IMR-90 (cell line): ENCODE measurements around the gene NEDD4L. TPM values are rescaled to one million over a fixed set of nuclear protein-coding genes. Genes with fewer than 3 reads are reported as not detected.

Source experiments
- ATAC-seq: fragments of 200-7000 bp; cut with Tn5 transposase; 2 replicates; pipeline ENCODE4 v1.9.1; 2020; ENCODE audit warnings: low read depth, mild to moderate bottlenecking, moderate library complexity
- BruUV-seq: library from RNA; stranded (reverse); fragments of 400-500 nt; replicated peaks from 2 replicates; lab custom pipeline; 2021; lab: Mats Ljungman, UMichigan
- CTCF ChIA-PET: fragments of 300-600 bp; formaldehyde crosslinking; extraction: SDS; loops from one replicate; lab custom pipeline; 2021; ENCODE audit warnings: antibody characterized with exemption; lab: Yijun Ruan, JAX
- POLR2A ChIA-PET: fragments of 300-600 bp; sonication (Branson Sonifier 250); formaldehyde crosslinking; loops from one replicate; lab custom pipeline; 2022; ENCODE audit warnings: antibody characterized with exemption; ENCODE audit not compliant: unreplicated experiment; lab: Charles Lee
- DNase-seq: peaks from one replicate; pipeline ENCODE4 v3.0.0; 2013
- H2AFZ ChIP-seq: replicated peaks from 2 replicates; pipeline ENCODE3; 2013; ENCODE audit warnings: low read length, mild to moderate bottlenecking; ENCODE audit not compliant: poor library complexity
- H2AK5ac ChIP-seq: 2 replicates; pipeline ENCODE4 v1.6.1; 2013; ENCODE audit warnings: low read depth, low read length, inconsistent platforms
- H2AK9ac ChIP-seq: replicated peaks from 2 replicates; pipeline ENCODE3; 2013; ENCODE audit warnings: mild to moderate bottlenecking, low read depth, low read length, moderate library complexity; ENCODE audit not compliant: poor library complexity
- H2BK120ac ChIP-seq: 2 replicates; pipeline ENCODE4 v1.6.1; 2013; ENCODE audit warnings: low read depth, low read length, inconsistent platforms
- H2BK15ac ChIP-seq: 3 replicates; pipeline ENCODE4 v1.6.1; 2013; ENCODE audit warnings: low read depth, low read length, inconsistent platforms
- H2BK20ac ChIP-seq: 2 replicates; pipeline ENCODE4 v1.6.1; 2013; ENCODE audit warnings: low read depth, mild to moderate bottlenecking, inconsistent platforms, low read length, moderate library complexity
- H2BK5ac ChIP-seq: 2 replicates; pipeline ENCODE4 v1.6.1; 2013; ENCODE audit warnings: mild to moderate bottlenecking, low read depth, low read length, inconsistent platforms; ENCODE audit not compliant: poor library complexity, severe bottlenecking
- H3K14ac ChIP-seq: replicated peaks from 2 replicates; pipeline ENCODE4 v1.6.1; 2013; ENCODE audit warnings: low read depth, low read length, inconsistent platforms
- H3K18ac ChIP-seq: 2 replicates; pipeline ENCODE4 v1.6.1; 2013; ENCODE audit warnings: low read depth, low read length, control low read depth
- H3K23ac ChIP-seq: 2 replicates; pipeline ENCODE4 v1.6.1; 2013; ENCODE audit warnings: low read depth, low read length, inconsistent platforms
- H3K27ac ChIP-seq: 2 replicates; pipeline ENCODE4 v1.5.1; 2013; ENCODE audit warnings: mild to moderate bottlenecking, control low read depth, low read length; ENCODE audit not compliant: insufficient read depth
- H3K27me3 ChIP-seq: 2 replicates; pipeline ENCODE4 v1.6.1; 2013; ENCODE audit warnings: low read length; ENCODE audit not compliant: control insufficient read depth, insufficient read depth
- H3K36me3 ChIP-seq: 2 replicates; pipeline ENCODE4 v1.6.1; 2013; ENCODE audit warnings: low read length, mixed read lengths; ENCODE audit not compliant: control insufficient read depth, insufficient read depth
- H3K4ac ChIP-seq: 2 replicates; pipeline ENCODE4 v1.6.1; 2013; ENCODE audit warnings: low read depth, low read length, inconsistent platforms
- H3K4me1 ChIP-seq: 2 replicates; pipeline ENCODE4 v1.6.1; 2013; ENCODE audit warnings: low read length, mixed read lengths; ENCODE audit not compliant: control insufficient read depth, insufficient read depth
- H3K4me2 ChIP-seq: 2 replicates; pipeline ENCODE4 v1.6.1; 2013; ENCODE audit warnings: low read depth, mild to moderate bottlenecking, control low read depth, low read length, moderate library complexity
- H3K4me3 ChIP-seq: 2 replicates; pipeline ENCODE4 v1.5.1; 2013; ENCODE audit warnings: low read depth, mild to moderate bottlenecking, control low read depth, low read length, moderate library complexity; ENCODE audit not compliant: insufficient read depth
- H3K56ac ChIP-seq: 2 replicates; pipeline ENCODE4 v1.6.1; 2013; ENCODE audit warnings: low read length, inconsistent platforms; ENCODE audit not compliant: insufficient read depth; ENCODE audit errors: extremely low read depth
- H3K79me1 ChIP-seq, 2 experiments: 2 replicates each; pipeline ENCODE4 v1.6.1; 2013; ENCODE audit warnings: low read length in 2 of 2, inconsistent platforms in 1 of 2, low read depth in 1 of 2
- H3K9ac ChIP-seq: 2 replicates; pipeline ENCODE4 v1.6.1; 2013; ENCODE audit warnings: low read depth, low read length, control low read depth
- H3K9me1 ChIP-seq: 2 replicates; pipeline ENCODE4 v1.6.1; 2013; ENCODE audit warnings: low read length, inconsistent platforms; ENCODE audit not compliant: insufficient read depth
- H3K9me3 ChIP-seq: 2 replicates; pipeline ENCODE4 v1.6.1; 2013; ENCODE audit warnings: low read length; ENCODE audit not compliant: control insufficient read depth, insufficient read depth
- H4K20me1 ChIP-seq: 2 replicates; pipeline ENCODE4 v1.6.1; 2013; ENCODE audit warnings: low read length, inconsistent platforms; ENCODE audit not compliant: insufficient read depth
- H4K5ac ChIP-seq: 2 replicates; pipeline ENCODE4 v1.6.1; 2013; ENCODE audit warnings: mild to moderate bottlenecking, low read depth, low read length, control low read depth
- H4K8ac ChIP-seq, 2 experiments: 2 replicates each; pipeline ENCODE4 v1.6.1; 2013; ENCODE audit warnings: low read depth in 2 of 2, low read length in 2 of 2, control low read depth in 1 of 2, inconsistent platforms in 1 of 2
- H4K91ac ChIP-seq: 2 replicates; pipeline ENCODE4 v1.6.1; 2013; ENCODE audit warnings: low read depth, low read length, inconsistent platforms; ENCODE audit not compliant: insufficient read depth
- BHLHE40 ChIP-seq: fragments of 150-350 bp; IDR thresholded peaks from 2 replicates; pipeline ENCODE4 v1.6.1; 2016; ENCODE audit warnings: mild to moderate bottlenecking, low read depth, low read length
- CEBPB ChIP-seq: IDR thresholded peaks from 2 replicates; pipeline ENCODE4 v1.6.1; 2012; ENCODE audit warnings: low read depth, low read length, improper control_type of control experiment
- CHD1 ChIP-seq: IDR thresholded peaks from 2 replicates; pipeline ENCODE4 v1.6.1; 2012; ENCODE audit warnings: low read depth, low read length, improper control_type of control experiment
- FOS ChIP-seq: fragments of 150-350 bp; IDR thresholded peaks from 2 replicates; pipeline ENCODE4 v1.6.1; 2016; ENCODE audit warnings: low read depth, low read length
- MAFK ChIP-seq: IDR thresholded peaks from 2 replicates; pipeline ENCODE4 v1.6.1; 2012; ENCODE audit warnings: low read depth, low read length, improper control_type of control experiment
- MAZ ChIP-seq: IDR thresholded peaks from 2 replicates; pipeline ENCODE4 v1.6.1; 2012; ENCODE audit warnings: low read depth, mild to moderate bottlenecking, low read length, improper control_type of control experiment, moderate library complexity, borderline replicate concordance
- MXI1 ChIP-seq: IDR thresholded peaks from 2 replicates; pipeline ENCODE4 v1.6.1; 2012; ENCODE audit warnings: low read depth, mild to moderate bottlenecking, low read length, moderate library complexity, borderline replicate concordance
- NFE2L2 ChIP-seq: fragments of 150-350 bp; IDR thresholded peaks from 2 replicates; pipeline ENCODE4 v1.6.1; 2016; ENCODE audit warnings: low read depth, mild to moderate bottlenecking, low read length
- POLR2A ChIP-seq: IDR thresholded peaks from 2 replicates; pipeline ENCODE4 v1.6.1; 2012; ENCODE audit warnings: mild to moderate bottlenecking, low read depth, low read length
- RAD21 ChIP-seq: IDR thresholded peaks from 2 replicates; pipeline ENCODE4 v1.6.1; 2012; ENCODE audit warnings: low read length, improper control_type of control experiment
- RCOR1 ChIP-seq: IDR thresholded peaks from 2 replicates; pipeline ENCODE4 v1.6.1; 2012; ENCODE audit warnings: mild to moderate bottlenecking, low read length, improper control_type of control experiment; ENCODE audit not compliant: insufficient replicate concordance
- RFX5 ChIP-seq: IDR thresholded peaks from 2 replicates; pipeline ENCODE4 v1.8.0; 2012; ENCODE audit warnings: low read depth, mild to moderate bottlenecking, low read length, moderate library complexity
- SMC3 ChIP-seq: fragments of 150-350 bp; IDR thresholded peaks from 2 replicates; pipeline ENCODE4 v1.6.1; 2016; ENCODE audit warnings: low read depth, mild to moderate bottlenecking, antibody characterized with exemption, low read length, moderate library complexity
- WGBS, 2 experiments: methylation state at CpG; one replicate each; pipeline versions ENCODE4 v1.1.5 to v1.1.7; 2013; ENCODE audit warnings: missing lambda C conversion rate in 2 of 2; ENCODE audit not compliant: insufficient read length in 1 of 2; ENCODE audit errors: extremely low coverage in 2 of 2; 5-methylcytosine and 5-hydroxymethylcytosine counted together
- dilution Hi-C: fragments of 300-500 bp; cut with HindIII; formaldehyde crosslinking; loops from one replicate; pipeline ENCODE4 v1.14.3; 2018; ENCODE audit warnings: low sequenced_read_pairs; ENCODE audit not compliant: unreplicated experiment
- in situ Hi-C: fragments of 300-500 bp; cut with MboI; formaldehyde crosslinking; loops from 3 replicates; pipeline ENCODE4 v1.14.3; 2019; ENCODE audit warnings: low sequenced_read_pairs, inconsistent platforms, mixed read lengths
- intact Hi-C: fragments of 100-400 bp; cut with micrococcal nuclease; formaldehyde crosslinking; loops from 2 replicates; pipeline ENCODE4 v1.10.0; 2022
- polyA plus RNA-seq, 3 experiments: library from polyadenylated mRNA; depleted of rRNA; stranded (reverse); fragments of >200 nt; gene quantifications; 2 replicates each; pipeline ENCODE4 v1.2.3, GENCODE V29; 2012; ENCODE audit warnings: low replicate concordance in 1 of 3
- total RNA-seq: library from RNA; depleted of rRNA; stranded (reverse); fragments of >200 nt; gene quantifications from 2 replicates; pipeline ENCODE4 v1.2.3, GENCODE V29; 2012
- TF ChIP-seq, protein P1 (sequence below): conservative IDR thresholded peaks from 2 replicates; pipeline ENCODE4 v1.5.1; 2012; ENCODE audit warnings: mild to moderate bottlenecking, low read depth, low read length, improper control_type of control experiment
- TF ChIP-seq, protein P2 (sequence below): fragments of 150-350 bp; IDR thresholded peaks from 2 replicates; pipeline ENCODE4 v1.6.1; 2016; ENCODE audit warnings: low read depth, mild to moderate bottlenecking, low read length, moderate library complexity, borderline replicate concordance
- TF ChIP-seq, protein P3 (sequence below): fragments of 150-350 bp; IDR thresholded peaks from 2 replicates; pipeline ENCODE4 v1.6.1; 2017; ENCODE audit warnings: mild to moderate bottlenecking, antibody characterized with exemption, low read length, low read depth

Gene NEDD4L
- total and polyA plus RNA-seq, 2 of the 4 experiments (the other 2 are of a cell fraction), result 10.0 to 10.9 TPM

DNA sequence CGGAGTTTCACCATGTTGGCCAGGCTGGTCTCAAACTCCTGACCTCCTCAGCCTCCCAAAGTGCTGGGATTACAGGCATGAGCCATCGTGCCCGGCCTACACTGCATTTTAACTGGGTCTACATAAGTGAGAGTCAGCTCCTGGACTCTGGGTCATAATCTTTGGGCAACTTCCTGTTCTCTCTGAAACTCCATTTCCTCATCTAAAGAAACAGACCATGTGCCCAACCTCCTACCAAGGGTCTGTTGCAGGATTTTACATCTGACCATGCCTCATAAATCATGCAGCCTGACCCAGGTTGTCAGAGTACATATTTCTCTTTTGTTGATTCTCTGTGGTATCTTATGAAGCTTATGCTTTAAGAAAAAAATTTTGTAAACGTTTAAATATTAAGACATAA lies 304.5 kb downstream of the NEDD4L start:
- intact Hi-C loops, result no loop called here
- Histone ChIP-seq H3K9me1 (peaks cover 2% of the 10 kb centered on the region; the same call in 1 of the 2 replicates), H3K27ac (no peak overlapping the region), H2AK9ac (no peak overlapping the region), H3K4me2 (no peak overlapping the region), H2BK120ac (no peak overlapping the region), H3K4me3 (no peak overlapping the region), H3K4me1 (no peaks in the 10 kb centered on the region), H2AFZ (no peak overlapping the region), H3K36me3 (no peaks in the 10 kb centered on the region; the same call in 1 of the 2 replicates), H3K79me1 (no peaks in the 10 kb centered on the region), H3K27me3 (no peaks in the 10 kb centered on the region), H2BK15ac (no peak overlapping the region), H3K23ac (no peak overlapping the region), H3K9ac (no peak overlapping the region), H4K5ac (no peak overlapping the region), H2BK20ac (no peak overlapping the region), H4K91ac (no peak overlapping the region), H4K20me1 (no peaks in the 10 kb centered on the region), H3K4ac (no peak overlapping the region), H3K14ac (no peak overlapping the region), H4K8ac (no peak overlapping the region), H3K9me3 (no peaks in the 10 kb centered on the region), H2BK5ac (no peak overlapping the region), H2AK5ac (no peak overlapping the region), H3K18ac (no peak overlapping the region), H3K56ac (no peak overlapping the region)
- in situ Hi-C loops, result no loop called here
- ATAC-seq (no peak), DNase-seq (no peak)
- BruUV-seq, result no TSS peak
- ChIA-PET POLR2A (no interaction called here), CTCF (no interaction called here)
- WGBS, 2 experiments, result 100% methylated on average over 1 of the region's 4 CpGs; no CpG with 5 or more reads in 1 of the 2 experiments
- dilution Hi-C loops, result no loop called here
- TF ChIP-seq MAZ (no peak), MXI1 (no peak), NFE2L2 (no peak), MAFK (no peak), BHLHE40 (no peak), POLR2A (no peak), RCOR1 (no peak), CHD1 (no peak), RFX5 (no peak), SMC3 (no peak), CEBPB (no peak), FOS (no peak), RAD21 (no peak)
- TF ChIP-seq, protein P1, sequence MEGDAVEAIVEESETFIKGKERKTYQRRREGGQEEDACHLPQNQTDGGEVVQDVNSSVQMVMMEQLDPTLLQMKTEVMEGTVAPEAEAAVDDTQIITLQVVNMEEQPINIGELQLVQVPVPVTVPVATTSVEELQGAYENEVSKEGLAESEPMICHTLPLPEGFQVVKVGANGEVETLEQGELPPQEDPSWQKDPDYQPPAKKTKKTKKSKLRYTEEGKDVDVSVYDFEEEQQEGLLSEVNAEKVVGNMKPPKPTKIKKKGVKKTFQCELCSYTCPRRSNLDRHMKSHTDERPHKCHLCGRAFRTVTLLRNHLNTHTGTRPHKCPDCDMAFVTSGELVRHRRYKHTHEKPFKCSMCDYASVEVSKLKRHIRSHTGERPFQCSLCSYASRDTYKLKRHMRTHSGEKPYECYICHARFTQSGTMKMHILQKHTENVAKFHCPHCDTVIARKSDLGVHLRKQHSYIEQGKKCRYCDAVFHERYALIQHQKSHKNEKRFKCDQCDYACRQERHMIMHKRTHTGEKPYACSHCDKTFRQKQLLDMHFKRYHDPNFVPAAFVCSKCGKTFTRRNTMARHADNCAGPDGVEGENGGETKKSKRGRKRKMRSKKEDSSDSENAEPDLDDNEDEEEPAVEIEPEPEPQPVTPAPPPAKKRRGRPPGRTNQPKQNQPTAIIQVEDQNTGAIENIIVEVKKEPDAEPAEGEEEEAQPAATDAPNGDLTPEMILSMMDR, result no peak
- TF ChIP-seq, protein P2, sequence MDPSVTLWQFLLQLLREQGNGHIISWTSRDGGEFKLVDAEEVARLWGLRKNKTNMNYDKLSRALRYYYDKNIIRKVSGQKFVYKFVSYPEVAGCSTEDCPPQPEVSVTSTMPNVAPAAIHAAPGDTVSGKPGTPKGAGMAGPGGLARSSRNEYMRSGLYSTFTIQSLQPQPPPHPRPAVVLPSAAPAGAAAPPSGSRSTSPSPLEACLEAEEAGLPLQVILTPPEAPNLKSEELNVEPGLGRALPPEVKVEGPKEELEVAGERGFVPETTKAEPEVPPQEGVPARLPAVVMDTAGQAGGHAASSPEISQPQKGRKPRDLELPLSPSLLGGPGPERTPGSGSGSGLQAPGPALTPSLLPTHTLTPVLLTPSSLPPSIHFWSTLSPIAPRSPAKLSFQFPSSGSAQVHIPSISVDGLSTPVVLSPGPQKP, result no peak
- TF ChIP-seq, protein P3, sequence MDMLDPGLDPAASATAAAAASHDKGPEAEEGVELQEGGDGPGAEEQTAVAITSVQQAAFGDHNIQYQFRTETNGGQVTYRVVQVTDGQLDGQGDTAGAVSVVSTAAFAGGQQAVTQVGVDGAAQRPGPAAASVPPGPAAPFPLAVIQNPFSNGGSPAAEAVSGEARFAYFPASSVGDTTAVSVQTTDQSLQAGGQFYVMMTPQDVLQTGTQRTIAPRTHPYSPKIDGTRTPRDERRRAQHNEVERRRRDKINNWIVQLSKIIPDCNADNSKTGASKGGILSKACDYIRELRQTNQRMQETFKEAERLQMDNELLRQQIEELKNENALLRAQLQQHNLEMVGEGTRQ, result no peak
